Panc1 (cell line): ENCODE results near the gene AP3D1. TPM values are rescaled to one million over a fixed set of nuclear protein-coding genes. Genes with fewer than 3 reads are reported as not detected.

Experiments used
- ATAC-seq: fragments of 200-7000 bp; cut with Tn5 transposase; 2 replicates; pipeline ENCODE4 v1.9.1; 2020; ENCODE audit warnings: mild to moderate bottlenecking, moderate library complexity
- BruUV-seq: library from RNA; stranded (reverse); fragments of 400-500 nt; replicated peaks from 2 replicates; lab custom pipeline; 2021; lab: Mats Ljungman, UMichigan
- CTCF ChIA-PET: fragments of 300-600 bp; sonication (Branson Sonifier 250); formaldehyde crosslinking; loops from one replicate; lab custom pipeline; 2022; ENCODE audit warnings: antibody characterized with exemption; lab: Charles Lee
- POLR2A ChIA-PET: fragments of 300-600 bp; sonication (Branson Sonifier 250); formaldehyde crosslinking; loops from one replicate; lab custom pipeline; 2022; ENCODE audit warnings: antibody characterized with exemption; lab: Charles Lee
- DNase-seq: peaks from one replicate; pipeline ENCODE4 v3.0.0-alpha.2; 2010; ENCODE audit warnings: low read depth, low spot score
- H3K27ac ChIP-seq: 2 replicates; pipeline ENCODE4 v1.5.1; 2011; ENCODE audit warnings: mild to moderate bottlenecking, low read length, inconsistent platforms
- H3K27me3 ChIP-seq: fragments of 200-500 bp; sonication (Bioruptor generic); 2 replicates; pipeline ENCODE4 v1.6.0; 2014; ENCODE audit warnings: low read length, inconsistent platforms; ENCODE audit not compliant: control insufficient read depth, insufficient read depth
- H3K36me3 ChIP-seq: fragments of 200-500 bp; sonication (Bioruptor generic); 2 replicates; pipeline ENCODE4 v1.5.1; 2014; ENCODE audit warnings: inconsistent platforms, mild to moderate bottlenecking, low read length, moderate library complexity; ENCODE audit not compliant: control insufficient read depth, insufficient read depth
- H3K4me1 ChIP-seq: 2 replicates; pipeline ENCODE4 v1.5.1; 2011; ENCODE audit warnings: inconsistent platforms, mild to moderate bottlenecking, low read length, moderate library complexity; ENCODE audit not compliant: control insufficient read depth, insufficient read depth
- H3K4me3 ChIP-seq, 2 experiments: 2 replicates each; pipeline ENCODE4 v1.5.1; 2011 to 2012; ENCODE audit warnings: low read depth in 2 of 2, low read length in 2 of 2, mild to moderate bottlenecking in 2 of 2, inconsistent platforms in 1 of 2, moderate library complexity in 1 of 2
- H3K9me3 ChIP-seq: fragments of 200-500 bp; sonication (Bioruptor generic); 2 replicates; pipeline ENCODE4 v1.5.1; 2014; ENCODE audit warnings: low read depth, mild to moderate bottlenecking, inconsistent platforms, low read length, moderate library complexity; ENCODE audit not compliant: control insufficient read depth, insufficient read depth
- POLR2AphosphoS5 ChIP-seq: IDR thresholded peaks from 2 replicates; pipeline ENCODE4 v1.6.1; 2012; ENCODE audit warnings: mild to moderate bottlenecking, low read depth, low read length, moderate library complexity
- SIN3A ChIP-seq: IDR thresholded peaks from 2 replicates; pipeline ENCODE4 v1.6.1; 2012; ENCODE audit warnings: low read depth, mild to moderate bottlenecking, low read length, moderate library complexity, borderline replicate concordance; ENCODE audit not compliant: insufficient read depth
- TCF7L2 ChIP-seq: IDR thresholded peaks from 2 replicates; pipeline ENCODE4 v1.6.1; 2011; ENCODE audit warnings: mild to moderate bottlenecking, low read depth, low read length, inconsistent platforms
- in situ Hi-C: cut with HindIII; loops from 2 replicates; pipeline ENCODE4 v1.10.0; 2016; ENCODE audit warnings: low sequenced_read_pairs, low pct_unique_long_range_greater_than_20kb
- intact Hi-C: fragments of 100-400 bp; cut with micrococcal nuclease; formaldehyde crosslinking; loops from one replicate; pipeline ENCODE4 v1.10.0; 2022; ENCODE audit not compliant: unreplicated experiment
- total RNA-seq: library from RNA; stranded (reverse); gene quantifications from one replicate; pipeline ENCODE4 v1.2.1, GENCODE V29; 2021; ENCODE audit not compliant: unreplicated experiment
- TF ChIP-seq, protein P1 (sequence below), 2 experiments: IDR thresholded peaks; 2 replicates each; pipeline ENCODE4 v1.6.1; 2011 to 2012; ENCODE audit warnings: low read depth in 2 of 2, control low read depth in 1 of 2, low read length in 1 of 2, mild to moderate bottlenecking in 1 of 2, moderate library complexity in 1 of 2; ENCODE audit not compliant: insufficient read depth in 1 of 2
- TF ChIP-seq, protein P2 (sequence below): fragments of 450-650 bp; IDR thresholded peaks from 2 replicates; pipeline ENCODE4 v1.5.1; 2017; ENCODE audit warnings: mild to moderate bottlenecking

The AP3D1 gene
- total RNA-seq, 1 experiment from 2014 or later: 167 TPM

DNA sequence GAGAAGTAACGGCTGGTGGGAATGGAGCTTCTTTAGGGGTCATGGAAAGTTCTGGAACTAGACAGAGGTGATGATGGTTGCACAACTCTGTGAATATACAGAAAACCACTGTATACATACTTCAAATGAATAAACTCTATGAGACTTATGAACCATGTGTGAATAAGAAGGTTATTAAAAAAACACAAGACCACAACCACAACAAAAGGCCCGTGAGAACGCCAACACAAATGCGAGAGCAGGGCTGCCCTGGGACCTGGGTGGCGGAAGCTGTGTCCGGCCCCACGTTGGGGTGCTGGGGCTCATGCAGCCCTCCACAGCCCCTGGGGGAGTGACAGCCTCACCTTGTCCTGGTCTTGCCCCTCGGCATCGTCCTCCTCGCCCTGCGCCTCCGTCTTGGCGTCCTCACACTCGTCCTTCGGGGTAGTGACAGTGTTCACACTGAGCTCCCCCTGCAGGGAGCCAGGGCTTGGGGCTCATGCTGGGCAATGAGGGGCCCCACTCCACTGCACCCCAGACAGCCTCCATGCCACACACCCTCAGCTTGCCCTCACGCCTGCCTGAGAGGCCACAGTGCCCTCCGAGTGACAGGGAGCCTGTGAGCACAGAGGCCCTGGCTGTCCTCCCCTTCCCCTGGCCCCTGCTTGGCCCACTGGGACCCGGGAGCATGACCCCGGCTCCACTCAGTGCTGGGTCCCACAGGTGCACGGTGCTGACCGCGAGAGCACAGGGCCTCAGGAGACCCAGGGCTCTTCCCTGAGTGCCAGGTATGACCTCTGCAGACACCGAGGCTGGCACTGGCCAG, 38.6 kb downstream of the AP3D1 start:
- TF ChIP-seq, protein P1, sequence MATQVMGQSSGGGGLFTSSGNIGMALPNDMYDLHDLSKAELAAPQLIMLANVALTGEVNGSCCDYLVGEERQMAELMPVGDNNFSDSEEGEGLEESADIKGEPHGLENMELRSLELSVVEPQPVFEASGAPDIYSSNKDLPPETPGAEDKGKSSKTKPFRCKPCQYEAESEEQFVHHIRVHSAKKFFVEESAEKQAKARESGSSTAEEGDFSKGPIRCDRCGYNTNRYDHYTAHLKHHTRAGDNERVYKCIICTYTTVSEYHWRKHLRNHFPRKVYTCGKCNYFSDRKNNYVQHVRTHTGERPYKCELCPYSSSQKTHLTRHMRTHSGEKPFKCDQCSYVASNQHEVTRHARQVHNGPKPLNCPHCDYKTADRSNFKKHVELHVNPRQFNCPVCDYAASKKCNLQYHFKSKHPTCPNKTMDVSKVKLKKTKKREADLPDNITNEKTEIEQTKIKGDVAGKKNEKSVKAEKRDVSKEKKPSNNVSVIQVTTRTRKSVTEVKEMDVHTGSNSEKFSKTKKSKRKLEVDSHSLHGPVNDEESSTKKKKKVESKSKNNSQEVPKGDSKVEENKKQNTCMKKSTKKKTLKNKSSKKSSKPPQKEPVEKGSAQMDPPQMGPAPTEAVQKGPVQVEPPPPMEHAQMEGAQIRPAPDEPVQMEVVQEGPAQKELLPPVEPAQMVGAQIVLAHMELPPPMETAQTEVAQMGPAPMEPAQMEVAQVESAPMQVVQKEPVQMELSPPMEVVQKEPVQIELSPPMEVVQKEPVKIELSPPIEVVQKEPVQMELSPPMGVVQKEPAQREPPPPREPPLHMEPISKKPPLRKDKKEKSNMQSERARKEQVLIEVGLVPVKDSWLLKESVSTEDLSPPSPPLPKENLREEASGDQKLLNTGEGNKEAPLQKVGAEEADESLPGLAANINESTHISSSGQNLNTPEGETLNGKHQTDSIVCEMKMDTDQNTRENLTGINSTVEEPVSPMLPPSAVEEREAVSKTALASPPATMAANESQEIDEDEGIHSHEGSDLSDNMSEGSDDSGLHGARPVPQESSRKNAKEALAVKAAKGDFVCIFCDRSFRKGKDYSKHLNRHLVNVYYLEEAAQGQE (IDR thresholded peaks at IDR 0.05; ENCODE audit: insufficient read depth in 1 of 2, low read depth in 2 of 2, low read length in 1 of 2): no peak
- no peak for TF ChIP-seq SIN3A
- TF ChIP-seq POLR2AphosphoS5: no peak
- TF ChIP-seq TCF7L2: no peak
- TF ChIP-seq, protein P2, sequence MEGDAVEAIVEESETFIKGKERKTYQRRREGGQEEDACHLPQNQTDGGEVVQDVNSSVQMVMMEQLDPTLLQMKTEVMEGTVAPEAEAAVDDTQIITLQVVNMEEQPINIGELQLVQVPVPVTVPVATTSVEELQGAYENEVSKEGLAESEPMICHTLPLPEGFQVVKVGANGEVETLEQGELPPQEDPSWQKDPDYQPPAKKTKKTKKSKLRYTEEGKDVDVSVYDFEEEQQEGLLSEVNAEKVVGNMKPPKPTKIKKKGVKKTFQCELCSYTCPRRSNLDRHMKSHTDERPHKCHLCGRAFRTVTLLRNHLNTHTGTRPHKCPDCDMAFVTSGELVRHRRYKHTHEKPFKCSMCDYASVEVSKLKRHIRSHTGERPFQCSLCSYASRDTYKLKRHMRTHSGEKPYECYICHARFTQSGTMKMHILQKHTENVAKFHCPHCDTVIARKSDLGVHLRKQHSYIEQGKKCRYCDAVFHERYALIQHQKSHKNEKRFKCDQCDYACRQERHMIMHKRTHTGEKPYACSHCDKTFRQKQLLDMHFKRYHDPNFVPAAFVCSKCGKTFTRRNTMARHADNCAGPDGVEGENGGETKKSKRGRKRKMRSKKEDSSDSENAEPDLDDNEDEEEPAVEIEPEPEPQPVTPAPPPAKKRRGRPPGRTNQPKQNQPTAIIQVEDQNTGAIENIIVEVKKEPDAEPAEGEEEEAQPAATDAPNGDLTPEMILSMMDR: no peak
- DNase-seq (no peak), ATAC-seq (no peak)
- intact Hi-C loops: no loop called here
- ChIA-PET CTCF (no interaction called here), POLR2A (no interaction called here)
- Histone ChIP-seq H3K4me3 (no peak overlapping the region), H3K36me3 (no peaks in the 10 kb centered on the region; the same call in 1 of the 2 replicates), H3K27ac (no peak overlapping the region), H3K4me1 (no peaks in the 10 kb centered on the region), H3K27me3 (no peaks in the 10 kb centered on the region), H3K9me3 (no peaks in the 10 kb centered on the region)
- in situ Hi-C loops: no loop called here
- BruUV-seq: no TSS peak

DNA sequence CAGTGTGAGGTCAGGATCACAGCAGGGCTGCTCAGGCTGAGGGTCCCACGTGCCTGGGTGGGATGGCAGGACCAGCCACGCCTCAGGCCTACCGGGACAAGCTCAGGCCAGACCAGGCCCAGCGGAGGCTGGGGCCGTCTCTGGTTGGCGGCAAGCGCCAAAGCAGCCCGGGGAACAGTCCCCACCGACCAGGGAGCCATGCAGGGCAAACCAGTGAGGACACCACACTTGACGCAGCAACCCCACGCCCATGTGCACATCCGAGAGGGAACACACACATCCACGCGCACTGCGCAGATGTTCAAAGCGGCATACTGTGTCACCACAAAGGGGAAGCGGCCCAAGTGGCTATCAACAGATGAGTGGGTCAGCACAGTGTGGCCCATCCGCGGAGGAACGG, 39.5 kb downstream of the AP3D1 start:
- no TSS peak for BruUV-seq
- no peaks in the 10 kb centered on the region; the same call in 1 of the 2 replicates for H3K36me3 ChIP-seq
- ChIA-PET CTCF (no interaction called here), POLR2A (no interaction called here)
- no peaks in the 10 kb centered on the region for H3K9me3 ChIP-seq
- intact Hi-C loops: no loop called here
- ATAC-seq (no peak), DNase-seq (no peak)
- H3K27me3 ChIP-seq: no peaks in the 10 kb centered on the region
- TF ChIP-seq SIN3A (no peak), TCF7L2 (no peak), POLR2AphosphoS5 (no peak)
- TF ChIP-seq, protein P2: no peak
- TF ChIP-seq, protein P1 (IDR thresholded peaks at IDR 0.05; ENCODE audit: insufficient read depth in 1 of 2, low read depth in 2 of 2, low read length in 1 of 2): no peak
- H3K4me3 ChIP-seq: no peak overlapping the region
- in situ Hi-C loops: no loop called here
- no peak overlapping the region for H3K27ac ChIP-seq
- H3K4me1 ChIP-seq: no peaks in the 10 kb centered on the region
